ENCODE results near the gene LRRC37A.
"Not testable (repeated sequence)": the region's sequence is repeated elsewhere in the genome, so short reads cannot be mapped to it uniquely, and the experiment has no call there.

- not testable (repeated sequence) for TF ChIP-seq POLR2A, CTCF (IDR thresholded peaks at IDR 0.05)
Observed at GRCh38 chr17:46361755-46362154, 66.8 kb downstream of the LRRC37A start, which contains the start of gene ARL17B.

Data from adrenal gland (tissue), 5 donors.